K562 (cell line): Measurements from ENCODE around the gene ITPRIPL2.

Experiments used
- POLR2A ChIP-seq: fragments of 450-650 bp; conservative IDR thresholded peaks from 2 replicates; pipeline ENCODE4 v1.6.1; 2016
- TCF7L2 ChIP-seq: fragments of 150-350 bp; IDR thresholded peaks from 2 replicates; pipeline ENCODE4 v1.6.1; 2016; ENCODE audit warnings: low read depth, mild to moderate bottlenecking, low read length, moderate library complexity
- TF ChIP-seq, protein P1 (sequence below): IDR thresholded peaks from 2 replicates; pipeline ENCODE4 v1.6.1; 2011; ENCODE audit not compliant: insufficient read length; ENCODE audit errors: extremely low read depth
- TF ChIP-seq, protein P2 (sequence below): IDR thresholded peaks from 3 replicates; pipeline ENCODE4 v1.6.1; 2011; ENCODE audit warnings: borderline replicate concordance, mild to moderate bottlenecking; ENCODE audit not compliant: insufficient read length, insufficient read depth

DNA sequence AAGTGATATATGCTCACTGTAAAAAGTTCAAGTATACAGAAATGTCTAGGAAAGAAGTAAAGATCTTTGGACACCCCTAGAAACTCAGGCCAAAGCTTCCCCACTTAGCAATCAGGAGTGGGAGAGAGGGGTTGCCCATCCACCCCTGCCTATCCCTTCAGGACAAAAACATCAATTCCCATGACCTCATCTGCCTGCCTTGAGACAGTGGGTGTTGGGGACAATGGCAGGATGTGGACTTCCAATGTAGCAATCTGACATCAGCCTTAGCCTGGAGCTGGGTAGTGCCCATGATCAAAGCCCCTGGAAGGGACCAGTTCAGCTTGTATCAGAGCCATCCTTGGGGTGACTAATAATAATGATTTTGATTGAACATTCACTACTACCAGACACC is 18.1 kb downstream of the ITPRIPL2 start:
- TF ChIP-seq, protein P1, sequence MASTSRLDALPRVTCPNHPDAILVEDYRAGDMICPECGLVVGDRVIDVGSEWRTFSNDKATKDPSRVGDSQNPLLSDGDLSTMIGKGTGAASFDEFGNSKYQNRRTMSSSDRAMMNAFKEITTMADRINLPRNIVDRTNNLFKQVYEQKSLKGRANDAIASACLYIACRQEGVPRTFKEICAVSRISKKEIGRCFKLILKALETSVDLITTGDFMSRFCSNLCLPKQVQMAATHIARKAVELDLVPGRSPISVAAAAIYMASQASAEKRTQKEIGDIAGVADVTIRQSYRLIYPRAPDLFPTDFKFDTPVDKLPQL = no peak
- TF ChIP-seq, protein P2, sequence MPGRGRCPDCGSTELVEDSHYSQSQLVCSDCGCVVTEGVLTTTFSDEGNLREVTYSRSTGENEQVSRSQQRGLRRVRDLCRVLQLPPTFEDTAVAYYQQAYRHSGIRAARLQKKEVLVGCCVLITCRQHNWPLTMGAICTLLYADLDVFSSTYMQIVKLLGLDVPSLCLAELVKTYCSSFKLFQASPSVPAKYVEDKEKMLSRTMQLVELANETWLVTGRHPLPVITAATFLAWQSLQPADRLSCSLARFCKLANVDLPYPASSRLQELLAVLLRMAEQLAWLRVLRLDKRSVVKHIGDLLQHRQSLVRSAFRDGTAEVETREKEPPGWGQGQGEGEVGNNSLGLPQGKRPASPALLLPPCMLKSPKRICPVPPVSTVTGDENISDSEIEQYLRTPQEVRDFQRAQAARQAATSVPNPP = no peak
- no peak for TF ChIP-seq POLR2A
- TF ChIP-seq TCF7L2 = no peak
